Endothelial cell of umbilical vein (primary cell): Measurements from ENCODE around the gene PSMC6. TPM values are rescaled to one million over a fixed set of nuclear protein-coding genes. Genes with fewer than 3 reads are reported as not detected.
A peak's percentile ranks its signal among the peaks of the same experiment; 100 is the strongest.

ENCODE experiments used
- BruUV-seq: library from RNA; stranded (reverse); fragments of 400-500 nt; replicated peaks from 2 replicates; lab custom pipeline; 2021; lab: Mats Ljungman, UMichigan
- CTCF ChIA-PET: fragments of 300-600, 350-600 bp; sonication (Branson Sonifier 250); formaldehyde crosslinking; loops from one replicate; lab custom pipeline; 2021; ENCODE audit warnings: antibody characterized with exemption, inconsistent platforms; lab: Charles Lee
- POLR2A ChIA-PET: fragments of 300-600, 350-600 bp; sonication (Branson Sonifier 250); formaldehyde crosslinking; loops from one replicate; lab custom pipeline; 2021; ENCODE audit warnings: antibody characterized with exemption, inconsistent platforms; lab: Charles Lee
- DNase-seq: peaks from one replicate; pipeline ENCODE4 v3.0.0-alpha.2; 2011; ENCODE audit warnings: low read depth, low spot score
- FAIRE-seq: peaks from 2 replicates; lab custom pipeline; 2011; peaks lifted over from hg19 to GRCh38; lab: Jason Lieb, UNC
- H2AFZ ChIP-seq: 2 replicates; pipeline ENCODE4 v1.6.0; 2012; ENCODE audit warnings: low read depth, low read length, control low read depth, inconsistent platforms
- H3K27ac ChIP-seq: 2 replicates; pipeline ENCODE4 v1.5.1; 2011; ENCODE audit warnings: low read depth, mild to moderate bottlenecking, control low read depth, low read length, moderate library complexity; ENCODE audit not compliant: insufficient read depth
- H3K27me3 ChIP-seq, 2 experiments: 2 replicates each; pipeline versions ENCODE4 v1.6.0 to v1.6.1; 2011; ENCODE audit warnings: low read length in 2 of 2, mixed read lengths in 1 of 2; ENCODE audit not compliant: control insufficient read depth in 2 of 2, insufficient read depth in 2 of 2
- H3K36me3 ChIP-seq, 2 experiments: 2 replicates in 1 of 2; 3 replicates in 1 of 2; pipeline ENCODE4 v1.5.1; 2011; ENCODE audit warnings: low read length in 2 of 2, mild to moderate bottlenecking in 1 of 2, moderate library complexity in 1 of 2; ENCODE audit not compliant: control insufficient read depth in 2 of 2, insufficient read depth in 2 of 2; ENCODE audit errors: extremely low read depth in 1 of 2
- H3K4me1 ChIP-seq: 3 replicates; pipeline ENCODE4 v1.5.1; 2011; ENCODE audit warnings: mild to moderate bottlenecking, low read length; ENCODE audit not compliant: control insufficient read depth, insufficient read depth; ENCODE audit errors: extremely low read depth
- H3K4me2 ChIP-seq: 2 replicates; pipeline ENCODE4 v1.6.1; 2011; ENCODE audit warnings: low read length, control low read depth, mixed read lengths; ENCODE audit not compliant: insufficient read depth
- H3K4me3 ChIP-seq, 3 experiments: fragments of 200-600 bp in 1 of 3; sonication (generic), shearing (Covaris generic) in 1 of 3; replicated peaks in 1 of 3; 2 replicates each; pipeline ENCODE4 v1.5.1; 2011 to 2016; ENCODE audit warnings: control low read depth in 3 of 3, low read length in 3 of 3, mild to moderate bottlenecking in 2 of 3, inconsistent platforms in 1 of 3, low read depth in 1 of 3, moderate library complexity in 1 of 3; ENCODE audit not compliant: insufficient read depth in 1 of 3
- H3K79me2 ChIP-seq: 2 replicates; pipeline ENCODE4 v1.6.0; 2012; ENCODE audit warnings: low read length, inconsistent platforms; ENCODE audit not compliant: control insufficient read depth, insufficient read depth
- H3K9ac ChIP-seq: replicated peaks from 2 replicates; pipeline ENCODE3; 2011; ENCODE audit warnings: low read length, control low read depth; ENCODE audit not compliant: insufficient read depth; ENCODE audit errors: extremely low read depth
- H3K9me1 ChIP-seq: replicated peaks from 3 replicates; pipeline ENCODE4 v1.6.0; 2011; ENCODE audit warnings: mild to moderate bottlenecking, low read length; ENCODE audit not compliant: control insufficient read depth, insufficient read depth; ENCODE audit errors: extremely low read depth
- H3K9me3 ChIP-seq: replicated peaks from 2 replicates; pipeline ENCODE4 v1.5.1; 2012; ENCODE audit warnings: low read length, inconsistent platforms; ENCODE audit not compliant: control insufficient read depth, insufficient read depth
- H4K20me1 ChIP-seq: replicated peaks from 2 replicates; pipeline ENCODE3; 2011; ENCODE audit warnings: mild to moderate bottlenecking, low read length; ENCODE audit not compliant: control insufficient read depth, insufficient read depth; ENCODE audit errors: extremely low read depth
- FOS ChIP-seq: IDR thresholded peaks from 2 replicates; pipeline ENCODE4 v1.6.1; 2011; ENCODE audit warnings: mild to moderate bottlenecking, low read length, moderate library complexity, borderline replicate concordance; ENCODE audit not compliant: insufficient read depth
- GATA2 ChIP-seq: IDR thresholded peaks from 2 replicates; pipeline ENCODE4 v1.7.0; 2011; ENCODE audit warnings: low read depth, mild to moderate bottlenecking, moderate library complexity, mixed read lengths, low read length; ENCODE audit not compliant: insufficient read length, insufficient read depth
- JUN ChIP-seq: IDR thresholded peaks from 2 replicates; pipeline ENCODE4 v1.6.1; 2011; ENCODE audit warnings: borderline replicate concordance, low read depth; ENCODE audit not compliant: insufficient read length, insufficient read depth
- MYC ChIP-seq: IDR thresholded peaks from one replicate; pipeline ENCODE4 v1.6.1; 2011; ENCODE audit warnings: mild to moderate bottlenecking, low read depth, low read length
- POLR2A ChIP-seq: IDR thresholded peaks from 2 replicates; pipeline ENCODE4 v1.6.1; 2012; ENCODE audit warnings: low read depth, mild to moderate bottlenecking, control low read depth, low read length
- POLR2AphosphoS5 ChIP-seq: IDR thresholded peaks from 2 replicates; pipeline ENCODE4 v1.6.1; 2012; ENCODE audit warnings: low read depth, mild to moderate bottlenecking, control low read depth, low read length, moderate library complexity; ENCODE audit not compliant: insufficient read depth
- dilution Hi-C: fragments of 300-500 bp; cut with MboI; formaldehyde crosslinking; loops from one replicate; pipeline ENCODE4 v1.15.0; 2019; ENCODE audit warnings: low sequenced_read_pairs; ENCODE audit not compliant: extremely low pct_ligation_motif_present
- intact Hi-C: fragments of 100-400 bp; cut with micrococcal nuclease; formaldehyde crosslinking; loops from one replicate; pipeline ENCODE4 v1.10.0; 2022
- polyA plus RNA-seq, 4 experiments: library from polyadenylated mRNA; depleted of rRNA in 3 of 4; stranded (reverse) in 3 of 4; unstranded in 1 of 4; fragments of >200 nt; gene quantifications; 2 replicates each; pipeline versions ENCODE4 v1.2.1 to v1.2.3, GENCODE V29; 2011 to 2012; ENCODE audit warnings: missing spikeins in 1 of 4
- total RNA-seq: library from RNA; stranded (reverse); gene quantifications from 2 replicates; pipeline ENCODE4 v1.2.3, GENCODE V29; 2021
- TF ChIP-seq, protein P1 (sequence below): IDR thresholded peaks from 2 replicates; pipeline ENCODE4 v1.6.1; 2011; ENCODE audit not compliant: insufficient read depth, insufficient read length
- TF ChIP-seq, protein P2 (sequence below), 2 donors: IDR thresholded peaks; 1 replicate in 1 of 2; 2 replicates in 1 of 2; pipeline ENCODE4 v1.5.1; 2011; ENCODE audit warnings: low read length in 2 of 2, mild to moderate bottlenecking in 2 of 2, moderate library complexity in 2 of 2, control low read depth in 1 of 2, inconsistent platforms in 1 of 2, low read depth in 1 of 2; ENCODE audit not compliant: insufficient read depth in 1 of 2; ENCODE audit errors: extremely low read depth in 1 of 2

PSMC6 gene
- total and polyA plus RNA-seq, 2 donors (not counting 3 experiments of a cell fraction or from before 2014, with no cell fraction given), result 44.0 to 103 TPM

DNA sequence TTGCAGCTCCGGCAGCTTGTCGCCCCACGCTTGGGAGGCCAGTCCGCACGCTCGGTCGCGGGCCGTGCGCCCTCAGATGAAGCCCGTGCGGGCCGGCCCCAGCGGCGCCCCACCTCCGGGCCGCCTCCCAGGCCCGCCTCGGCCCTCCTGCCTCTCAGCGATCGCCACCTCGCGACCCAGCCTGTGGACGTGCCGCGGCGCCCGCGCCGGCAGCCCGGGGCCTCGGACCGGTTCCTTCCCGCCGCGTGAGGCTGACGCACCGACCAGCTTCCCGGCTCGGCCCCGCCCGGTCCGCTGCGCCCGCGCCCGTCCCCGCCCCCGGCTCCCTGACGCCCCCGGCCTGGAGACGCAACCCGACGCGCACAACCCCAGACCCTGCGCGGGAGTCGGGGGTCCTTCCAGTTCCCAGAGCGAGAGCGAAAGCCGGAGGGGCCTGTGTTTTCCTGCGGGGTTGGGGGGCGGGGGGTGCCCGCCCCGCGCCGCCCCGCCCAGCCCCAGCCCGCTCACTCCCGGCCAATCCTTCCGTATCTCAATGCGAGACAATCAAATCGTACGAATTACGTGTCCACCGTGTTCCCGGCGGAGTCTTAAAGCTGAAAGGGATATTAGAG is 11.4 kb upstream of the PSMC6 start, which contains the start of gene ERO1A:
Gene ERO1A, minus strand, starts transcription at position 78 of the 611 bp plus-strand sequence. Its CDS starts 77 bp downstream, at position 1.
- POLR2A ChIA-PET, result interaction anchor here (0.6 to 0.9 kb wide), 4 partner anchors 11 to 394 kb away, joined by 3 to 5 read pairs (median 4); no protein-coding TSS in a partner anchor
- no peaks in the 10 kb centered on the region for H3K9me3 ChIP-seq
- H4K20me1 ChIP-seq, result peaks cover 3% of the 10 kb centered on the region
- CTCF ChIA-PET, result interaction anchor here (0.8 to 2.2 kb wide), 5 partner anchors 9 to 143 kb away, joined by 3 to 6 read pairs (median 4); partner anchors contain the start of genes GPR137C and TXNDC16
- FAIRE-seq, result peak; percentile 82
- peak within 1 kb of the TSS; percentile 95 for H3K9ac ChIP-seq
- peak; percentile 86 for DNase-seq
- H3K9me1 ChIP-seq, result no peaks in the 10 kb centered on the region
- H2AFZ ChIP-seq, result peak within 1 kb of the TSS; percentile 83
- intact Hi-C loops (no loop called here), dilution Hi-C loops (no loop called here)
- H3K4me3 ChIP-seq, result peak within 1 kb of the TSS; percentile 33 to 74 (median 60)
- BruUV-seq, result no TSS peak
- H3K36me3 ChIP-seq, result no peaks in the 10 kb centered on the region
- no peaks in the 10 kb centered on the region for H3K27me3 ChIP-seq
- TF ChIP-seq FOS, result peak; percentile 27
- peak; percentile 42 for TF ChIP-seq POLR2A
- no peak for TF ChIP-seq JUN
- peak; percentile 72 for TF ChIP-seq POLR2AphosphoS5
- H3K27ac ChIP-seq, result peak within 1 kb of the TSS; percentile 80
- H3K79me2 ChIP-seq, result peaks cover 46% of the 10 kb centered on the region
- H3K4me2 ChIP-seq, result peak within 1 kb of the TSS; percentile 92
- H3K4me1 ChIP-seq, result peaks cover 13% of the 10 kb centered on the region

DNA sequence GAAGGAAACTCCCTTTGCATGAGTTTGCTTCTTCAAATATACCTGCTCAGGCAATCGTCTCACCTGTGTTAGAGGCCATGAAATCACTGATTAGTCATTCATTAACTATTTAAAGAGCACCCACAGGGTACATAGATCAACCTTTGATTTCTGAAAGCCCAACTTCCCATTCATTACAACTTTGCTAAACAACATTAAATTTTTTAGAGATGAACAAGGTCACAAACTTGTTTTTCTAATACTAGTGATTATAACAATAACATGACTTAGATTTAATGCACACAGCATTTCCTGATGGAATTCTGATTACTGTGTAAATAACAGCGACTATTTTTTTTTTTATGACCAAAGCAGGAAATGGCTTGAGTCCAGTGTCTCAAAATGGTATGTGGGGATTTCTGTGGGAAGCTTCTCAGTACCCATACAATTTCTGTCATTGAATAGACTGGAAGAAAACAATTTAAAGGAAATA is 6.3 kb upstream of the PSMC6 start:
- Histone ChIP-seq H3K27ac (peak overlapping the region; percentile 72), H3K27me3 (no peaks in the 10 kb centered on the region), H3K36me3 (no peaks in the 10 kb centered on the region), H3K9me3 (no peaks in the 10 kb centered on the region), H3K9me1 (no peaks in the 10 kb centered on the region), H3K4me2 (peak overlapping the region; percentile 66), H3K9ac (no peak overlapping the region), H3K79me2 (no peaks in the 10 kb centered on the region), H3K4me1 (peaks cover 16% of the 10 kb centered on the region), H3K4me3 (peak overlapping the region in 1 of 3 experiments; percentile 15), H4K20me1 (no peaks in the 10 kb centered on the region), H2AFZ (peak overlapping the region; percentile 39)
- CTCF ChIA-PET, result interaction anchor here (0.5 kb wide), 1 partner anchor 9 kb away, joined by 3 read pairs; no protein-coding TSS in a partner anchor
- TF ChIP-seq GATA2 (peak; percentile 15), POLR2A (no peak), JUN (no peak), POLR2AphosphoS5 (no peak), FOS (no peak), MYC (no peak)
- TF ChIP-seq, protein P1, sequence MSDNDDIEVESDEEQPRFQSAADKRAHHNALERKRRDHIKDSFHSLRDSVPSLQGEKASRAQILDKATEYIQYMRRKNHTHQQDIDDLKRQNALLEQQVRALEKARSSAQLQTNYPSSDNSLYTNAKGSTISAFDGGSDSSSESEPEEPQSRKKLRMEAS, result no peak
- TF ChIP-seq, protein P2, sequence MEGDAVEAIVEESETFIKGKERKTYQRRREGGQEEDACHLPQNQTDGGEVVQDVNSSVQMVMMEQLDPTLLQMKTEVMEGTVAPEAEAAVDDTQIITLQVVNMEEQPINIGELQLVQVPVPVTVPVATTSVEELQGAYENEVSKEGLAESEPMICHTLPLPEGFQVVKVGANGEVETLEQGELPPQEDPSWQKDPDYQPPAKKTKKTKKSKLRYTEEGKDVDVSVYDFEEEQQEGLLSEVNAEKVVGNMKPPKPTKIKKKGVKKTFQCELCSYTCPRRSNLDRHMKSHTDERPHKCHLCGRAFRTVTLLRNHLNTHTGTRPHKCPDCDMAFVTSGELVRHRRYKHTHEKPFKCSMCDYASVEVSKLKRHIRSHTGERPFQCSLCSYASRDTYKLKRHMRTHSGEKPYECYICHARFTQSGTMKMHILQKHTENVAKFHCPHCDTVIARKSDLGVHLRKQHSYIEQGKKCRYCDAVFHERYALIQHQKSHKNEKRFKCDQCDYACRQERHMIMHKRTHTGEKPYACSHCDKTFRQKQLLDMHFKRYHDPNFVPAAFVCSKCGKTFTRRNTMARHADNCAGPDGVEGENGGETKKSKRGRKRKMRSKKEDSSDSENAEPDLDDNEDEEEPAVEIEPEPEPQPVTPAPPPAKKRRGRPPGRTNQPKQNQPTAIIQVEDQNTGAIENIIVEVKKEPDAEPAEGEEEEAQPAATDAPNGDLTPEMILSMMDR (IDR thresholded peaks at IDR 0.05; ENCODE audit: extremely low read depth in 1 of 2, insufficient read depth in 1 of 2, low read depth in 1 of 2, low read length in 2 of 2), result no peak
- dilution Hi-C loops (no loop called here), intact Hi-C loops (loop anchor here (10.0 kb wide), 1 partner anchor 254 kb away; the partner anchor contains the start of gene FERMT2)
- FAIRE-seq (peak; percentile 79), DNase-seq (peak; percentile 79)
- POLR2A ChIA-PET, result interaction anchor here (0.7 kb wide), 1 partner anchor 134 kb away, joined by 3 read pairs; no protein-coding TSS in a partner anchor
- BruUV-seq, result no TSS peak
